SK-N-SH treated with all-trans-retinoic acid at 6 μM for 48 hours (cell line): ENCODE measurements around the gene RNF125.

Experiments
- ATAC-seq: fragments of 200-7000 bp; cut with Tn5 transposase; 3 replicates; pipeline ENCODE4 v1.9.1; 2020; ENCODE audit warnings: mild to moderate bottlenecking, moderate library complexity
- ARNTL ChIP-seq: fragments of 450-650 bp; formaldehyde crosslinking; IDR thresholded peaks from 2 replicates; pipeline ENCODE4 v1.5.0; 2020; ENCODE audit warnings: low read depth, mild to moderate bottlenecking, moderate library complexity, borderline replicate concordance
- CREB5 ChIP-seq: fragments of 250-450 bp; sonication (Bioruptor Pico); IDR thresholded peaks from 2 replicates; pipeline ENCODE4 v1.5.1; 2020; ENCODE audit warnings: low read depth, mild to moderate bottlenecking, moderate library complexity
- CSRNP3 ChIP-seq: fragments of 250-450 bp; sonication (Bioruptor Pico); IDR thresholded peaks from 2 replicates; pipeline ENCODE4 v1.5.1; 2021; ENCODE audit warnings: mild to moderate bottlenecking, moderate library complexity
- ESRRG ChIP-seq: fragments of 250-450 bp; sonication (Bioruptor Pico); IDR thresholded peaks from 2 replicates; pipeline ENCODE4 v1.6.1; 2021; ENCODE audit warnings: mild to moderate bottlenecking
- ISL1 ChIP-seq: fragments of 250-450 bp; sonication (Bioruptor Pico); IDR thresholded peaks from 2 replicates; pipeline ENCODE4 v2.1.2; 2022; ENCODE audit warnings: mild to moderate bottlenecking, moderate library complexity
- OSR1 ChIP-seq: fragments of 250-450 bp; sonication (Bioruptor Pico); IDR thresholded peaks from 2 replicates; pipeline ENCODE4 v1.8.0; 2022; ENCODE audit warnings: moderate library complexity, mild to moderate bottlenecking, inconsistent platforms
- POU6F1 ChIP-seq: fragments of 250-450 bp; sonication (Bioruptor Pico); IDR thresholded peaks from 2 replicates; pipeline ENCODE4 v1.8.0; 2021; ENCODE audit warnings: low read depth, mild to moderate bottlenecking, moderate library complexity, borderline replicate concordance
- PPARA ChIP-seq: fragments of 250-450 bp; sonication (Bioruptor Pico); IDR thresholded peaks from 2 replicates; pipeline ENCODE4 v1.5.0; 2020; ENCODE audit warnings: mild to moderate bottlenecking, borderline replicate concordance
- SNAI2 ChIP-seq: fragments of 250-450 bp; sonication (Bioruptor Pico); IDR thresholded peaks from 2 replicates; pipeline ENCODE4 v1.5.0; 2020; ENCODE audit warnings: mild to moderate bottlenecking, moderate library complexity
- TCF4 ChIP-seq: fragments of 250-450 bp; sonication (Bioruptor Pico); IDR thresholded peaks from 2 replicates; pipeline ENCODE4 v1.8.0; 2021; ENCODE audit warnings: mild to moderate bottlenecking, moderate library complexity, borderline replicate concordance
- TOX ChIP-seq: fragments of 250-450 bp; sonication (Bioruptor Pico); IDR thresholded peaks from 2 replicates; pipeline ENCODE4 v1.8.0; 2021; ENCODE audit warnings: mild to moderate bottlenecking, moderate library complexity, borderline replicate concordance
- TSHZ2 ChIP-seq: fragments of 250-450 bp; sonication (Bioruptor Pico); IDR thresholded peaks from 2 replicates; pipeline ENCODE4 v1.5.0; 2020; ENCODE audit warnings: mild to moderate bottlenecking, moderate library complexity
- ZC3H10 ChIP-seq: fragments of 250-450 bp; sonication (Bioruptor Pico); IDR thresholded peaks from 2 replicates; pipeline ENCODE4 v1.5.1; 2021; ENCODE audit warnings: mild to moderate bottlenecking, moderate library complexity
- ZFP3 ChIP-seq: fragments of 250-450 bp; sonication (Bioruptor Pico); IDR thresholded peaks from 2 replicates; pipeline ENCODE4 v1.5.0; 2020; ENCODE audit warnings: mild to moderate bottlenecking, moderate library complexity
- ZNF565 ChIP-seq: fragments of 450-650 bp; formaldehyde crosslinking; conservative IDR thresholded peaks from 2 replicates; pipeline ENCODE4 v1.5.0; 2020; ENCODE audit warnings: low read depth, mild to moderate bottlenecking, moderate library complexity
- ZNF70 ChIP-seq: fragments of 450-650 bp; formaldehyde crosslinking; IDR thresholded peaks from 2 replicates; pipeline ENCODE4 v1.5.0; 2020; ENCODE audit warnings: mild to moderate bottlenecking, moderate library complexity
- ZNF8 ChIP-seq: fragments of 450-650 bp; formaldehyde crosslinking; IDR thresholded peaks from 2 replicates; pipeline ENCODE4 v1.5.0; 2020; ENCODE audit warnings: mild to moderate bottlenecking, moderate library complexity

Gene RNF125

GRCh38 chr18:32037616-32038015, 19.0 kb downstream of the RNF125 start:
- TF ChIP-seq ZNF8 (CRISPR knock-in tag) (no peak), TSHZ2 (CRISPR knock-in tag) (no peak), OSR1 (CRISPR knock-in tag) (no peak), CREB5 (CRISPR knock-in tag) (no peak), TOX (no peak), ISL1 (CRISPR knock-in tag) (no peak), POU6F1 (no peak), PPARA (CRISPR knock-in tag) (no peak), CSRNP3 (CRISPR knock-in tag) (no peak), ZC3H10 (no peak)

GRCh38 chr18:32040936-32041335, 22.3 kb downstream of the RNF125 start:
- ATAC-seq: no peak
- TF ChIP-seq CREB5 (CRISPR knock-in tag) (no peak), ZC3H10 (no peak), POU6F1 (no peak), SNAI2 (CRISPR knock-in tag) (no peak), CSRNP3 (CRISPR knock-in tag) (no peak)

More at GRCh38 chr18:32037616-32038015, 19.0 kb downstream of the RNF125 start:
- ATAC-seq: no peak

- no peak for ATAC-seq
- TF ChIP-seq TOX (no peak), ZNF565 (CRISPR knock-in tag) (no peak), TCF4 (CRISPR knock-in tag) (no peak), ZFP3 (CRISPR knock-in tag) (no peak), PPARA (CRISPR knock-in tag) (no peak), TSHZ2 (CRISPR knock-in tag) (no peak), ZNF70 (no peak), CSRNP3 (CRISPR knock-in tag) (no peak), SNAI2 (CRISPR knock-in tag) (no peak), OSR1 (CRISPR knock-in tag) (no peak), POU6F1 (no peak), ESRRG (no peak), ARNTL (CRISPR knock-in tag) (no peak)
These were observed 23.7 kb downstream of the RNF125 start for GRCh38 chr18:32042337-32042736.
